Astrocyte of the hippocampus (primary cell): ENCODE data around the gene CNTN1.
"Not testable (repeated sequence)": the region's sequence is repeated elsewhere in the genome, so short reads cannot be mapped to it uniquely, and the experiment has no call there.

Experiments used
- DNase-seq: peaks from one replicate; pipeline ENCODE4 v3.0.0; 2011; ENCODE audit warnings: low read depth, low spot score

CNTN1 gene

GRCh38 chr12:40697566-40698259 is 5.5 kb downstream of the CNTN1 start:
- no peak for DNase-seq

GRCh38 chr12:40701756-40702155 is 9.5 kb downstream of the CNTN1 start:
- no peak for DNase-seq

GRCh38 chr12:40711121-40711520 is 18.9 kb downstream of the CNTN1 start:
- DNase-seq, result no peak

GRCh38 chr12:40714636-40715035 is 22.4 kb downstream of the CNTN1 start:
- DNase-seq, result no peak

- DNase-seq, result no peak
These were observed 23.8 kb downstream of the CNTN1 start for GRCh38 chr12:40716037-40716436.

GRCh38 chr12:40717576-40717975 is 25.3 kb downstream of the CNTN1 start:
- DNase-seq, result no peak

GRCh38 chr12:40718878-40719372 is 26.7 kb downstream of the CNTN1 start:
- no peak for DNase-seq

- DNase-seq, result no peak
These were observed 30.8 kb downstream of the CNTN1 start for GRCh38 chr12:40723001-40723400.

- DNase-seq, result no peak
These were observed 34.1 kb downstream of the CNTN1 start for GRCh38 chr12:40726366-40726765.

GRCh38 chr12:40727774-40728483 is 35.7 kb downstream of the CNTN1 start:
- DNase-seq, result no peak

- DNase-seq, result no peak
These were observed 38.0 kb downstream of the CNTN1 start for GRCh38 chr12:40730281-40730680.

- DNase-seq, result no peak
These were observed 41.6 kb downstream of the CNTN1 start for GRCh38 chr12:40733871-40734270.

GRCh38 chr12:40734276-40734675 is 42.0 kb downstream of the CNTN1 start:
- DNase-seq, result no peak

- DNase-seq, result no peak
These were observed 43.5 kb downstream of the CNTN1 start for GRCh38 chr12:40735551-40736230.

- not testable (repeated sequence) for DNase-seq
These were observed 45.2 kb downstream of the CNTN1 start for GRCh38 chr12:40737416-40737815.

GRCh38 chr12:40738856-40739255 is 46.6 kb downstream of the CNTN1 start:
- DNase-seq, result no peak

GRCh38 chr12:40742041-40742440 is 49.8 kb downstream of the CNTN1 start:
- DNase-seq, result no peak

GRCh38 chr12:40745386-40745785 is 53.1 kb downstream of the CNTN1 start:
- no peak for DNase-seq

- DNase-seq, result no peak
These were observed 57.6 kb downstream of the CNTN1 start for GRCh38 chr12:40749863-40750262.

GRCh38 chr12:40752011-40752410 is 59.8 kb downstream of the CNTN1 start:
- no peak for DNase-seq

GRCh38 chr12:40760821-40761220 is 68.6 kb downstream of the CNTN1 start:
- DNase-seq, result no peak

GRCh38 chr12:40762072-40762471 is 69.8 kb downstream of the CNTN1 start:
- no peak for DNase-seq
